ENCODE measurements around the gene TFCP2L1.

GRCh38 chr2:121228521-121228920 is 56.5 kb downstream of the TFCP2L1 start:
- TF ChIP-seq CTCF (IDR thresholded peaks at IDR 0.05): no peak
- no peak for TF ChIP-seq POLR2A (IDR thresholded peaks at IDR 0.05)
